ENCODE results near the gene ADAM10.

Gene ADAM10

GRCh38 chr15:58775402-58775801, 25.9 kb upstream of the ADAM10 start:
- no peak overlapping the region for H3K18ac ChIP-seq (ENCODE audit: low read length)
- H3K4me1 ChIP-seq (ENCODE audit: control insufficient read depth in 1 of 2, insufficient read depth in 2 of 2, low read length in 2 of 2): peaks cover 2 to 3% of the 10 kb centered on the region in 2 experiments
- H4K8ac ChIP-seq (ENCODE audit: low read depth, low read length): no peak overlapping the region
- H3K79me2 ChIP-seq (ENCODE audit: control insufficient read depth, insufficient read depth, low read length, poor library complexity): peaks cover 8% of the 10 kb centered on the region
- H2BK12ac ChIP-seq (ENCODE audit: low read length): no peak overlapping the region
- H2BK5ac ChIP-seq (ENCODE audit: low read depth, low read length, poor library complexity): no peak overlapping the region
- no peak for DNase-seq
- no peak overlapping the region for H3K27ac ChIP-seq (ENCODE audit: low read depth, low read length)
- H3K79me1 ChIP-seq (ENCODE audit: low read length): peaks cover 8% of the 10 kb centered on the region
- no peak overlapping the region for H3K23ac ChIP-seq (ENCODE audit: low read length)
- H3K36me3 ChIP-seq (ENCODE audit: control insufficient read depth in 1 of 2, insufficient read depth in 2 of 2, low read length in 2 of 2): no peaks in the 10 kb centered on the region
- H3K4me2 ChIP-seq (ENCODE audit: low read length): no peak overlapping the region
- no peak overlapping the region for H2AK5ac ChIP-seq (ENCODE audit: low read length)
- no peaks in the 10 kb centered on the region for H3K9me3 ChIP-seq (ENCODE audit: insufficient read depth, low read depth, low read length)
- no peak overlapping the region for H4K12ac ChIP-seq (ENCODE audit: low read depth, low read length)
- no peak overlapping the region for H3K9ac ChIP-seq (ENCODE audit: low read length)
- WGBS (ENCODE audit: extremely low coverage, insufficient coverage, insufficient read length): no CpG with 5 or more reads among the region's 3 CpGs
- no peaks in the 10 kb centered on the region for H3K27me3 ChIP-seq (ENCODE audit: insufficient read depth, low read length)
- no peak overlapping the region for H4K91ac ChIP-seq (ENCODE audit: low read depth, low read length)
- H2BK120ac ChIP-seq (ENCODE audit: insufficient read depth, low read length, poor library complexity): no peak overlapping the region
- no peak overlapping the region for H3K4me3 ChIP-seq (ENCODE audit: low read depth, low read length)
- H2AFZ ChIP-seq (ENCODE audit: insufficient read depth, low read length, poor library complexity): no peak overlapping the region
- H3K14ac ChIP-seq (ENCODE audit: low read length): no peak overlapping the region
- no peak overlapping the region for H3K4ac ChIP-seq (ENCODE audit: low read depth, low read length)

GRCh38 chr15:58773024-58773423, 23.5 kb upstream of the ADAM10 start:
- H3K4me1 ChIP-seq (ENCODE audit: control insufficient read depth in 1 of 2, insufficient read depth in 2 of 2, low read length in 2 of 2): peaks cover 2 to 4% of the 10 kb centered on the region in 2 experiments
- no peaks in the 10 kb centered on the region for H3K27me3 ChIP-seq (ENCODE audit: insufficient read depth, low read length)
- H2BK5ac ChIP-seq (ENCODE audit: low read depth, low read length, poor library complexity): no peak overlapping the region
- no peaks in the 10 kb centered on the region for H3K9me3 ChIP-seq (ENCODE audit: insufficient read depth, low read depth, low read length)
- no CpG with 5 or more reads among the region's 4 CpGs for WGBS (ENCODE audit: extremely low coverage, insufficient coverage, insufficient read length)
- peaks cover 8% of the 10 kb centered on the region for H3K79me2 ChIP-seq (ENCODE audit: control insufficient read depth, insufficient read depth, low read length, poor library complexity)
- no peak for DNase-seq
- H2BK120ac ChIP-seq (ENCODE audit: insufficient read depth, low read length, poor library complexity): no peak overlapping the region
- H3K23ac ChIP-seq (ENCODE audit: low read length): no peak overlapping the region
- no peak overlapping the region for H2AFZ ChIP-seq (ENCODE audit: insufficient read depth, low read length, poor library complexity)
- no peak overlapping the region for H3K4me3 ChIP-seq (ENCODE audit: low read depth, low read length)
- no peak overlapping the region for H4K8ac ChIP-seq (ENCODE audit: low read depth, low read length)
- no peak overlapping the region for H2BK12ac ChIP-seq (ENCODE audit: low read length)
- H3K9ac ChIP-seq (ENCODE audit: low read length): no peak overlapping the region
- H3K27ac ChIP-seq (ENCODE audit: low read depth, low read length): no peak overlapping the region
- no peak overlapping the region for H4K12ac ChIP-seq (ENCODE audit: low read depth, low read length)
- H3K36me3 ChIP-seq (ENCODE audit: control insufficient read depth in 1 of 2, insufficient read depth in 2 of 2, low read length in 2 of 2): no peaks in the 10 kb centered on the region
- H3K14ac ChIP-seq (ENCODE audit: low read length): no peak overlapping the region
- no peak overlapping the region for H2AK5ac ChIP-seq (ENCODE audit: low read length)
- peaks cover 8% of the 10 kb centered on the region for H3K79me1 ChIP-seq (ENCODE audit: low read length)
- no peak overlapping the region for H3K4me2 ChIP-seq (ENCODE audit: low read length)
- H3K4ac ChIP-seq (ENCODE audit: low read depth, low read length): peak overlapping the region; percentile 50
- H4K91ac ChIP-seq (ENCODE audit: low read depth, low read length): no peak overlapping the region
- H3K18ac ChIP-seq (ENCODE audit: low read length): no peak overlapping the region

- Histone ChIP-seq H3K9ac (ENCODE audit: low read length) (peak overlapping the region; percentile 86), H4K91ac (ENCODE audit: low read depth, low read length) (peak overlapping the region; percentile 96), H3K27ac (ENCODE audit: low read depth, low read length) (peak overlapping the region; percentile 96), H3K18ac (ENCODE audit: low read length) (peak overlapping the region; percentile 97), H2AK5ac (ENCODE audit: low read length) (no peak overlapping the region), H2BK120ac (ENCODE audit: insufficient read depth, low read length, poor library complexity) (peak overlapping the region; percentile 93), H3K14ac (ENCODE audit: low read length) (peak overlapping the region; percentile 99), H3K27me3 (ENCODE audit: insufficient read depth, low read length) (no peaks in the 10 kb centered on the region), H4K12ac (ENCODE audit: low read depth, low read length) (peak overlapping the region; percentile 97), H2BK5ac (ENCODE audit: low read depth, low read length, poor library complexity) (peak overlapping the region; percentile 95), H3K4me3 (ENCODE audit: low read depth, low read length) (peak overlapping the region; percentile 94), H2AFZ (ENCODE audit: insufficient read depth, low read length, poor library complexity) (peak overlapping the region; percentile 98), H3K23ac (ENCODE audit: low read length) (no peak overlapping the region), H3K9me3 (ENCODE audit: insufficient read depth, low read depth, low read length) (no peaks in the 10 kb centered on the region), H3K4ac (ENCODE audit: low read depth, low read length) (peak overlapping the region; percentile 83), H3K36me3 (ENCODE audit: control insufficient read depth in 1 of 2, insufficient read depth in 2 of 2, low read length in 2 of 2) (no peaks in the 10 kb centered on the region), H3K4me2 (ENCODE audit: low read length) (peak overlapping the region; percentile 66), H2BK12ac (ENCODE audit: low read length) (peak overlapping the region; percentile 51), H4K8ac (ENCODE audit: low read depth, low read length) (peak overlapping the region; percentile 98), H3K4me1 (ENCODE audit: control insufficient read depth in 1 of 2, insufficient read depth in 2 of 2, low read length in 2 of 2) (peaks cover 2 to 4% of the 10 kb centered on the region in 2 experiments), H3K79me1 (ENCODE audit: low read length) (peaks cover 8% of the 10 kb centered on the region), H3K79me2 (ENCODE audit: control insufficient read depth, insufficient read depth, low read length, poor library complexity) (peaks cover 8% of the 10 kb centered on the region)
- DNase-seq: peak; percentile 44 to 62
- no CpG with 5 or more reads among the region's 40 CpGs for WGBS (ENCODE audit: extremely low coverage, insufficient coverage, insufficient read length)
Observed at GRCh38 chr15:58771621-58772250, 22.2 kb upstream of the ADAM10 start.

GRCh38 chr15:58770857-58771620, 21.5 kb upstream of the ADAM10 start, which contains the start of gene MINDY2:
Gene MINDY2, plus strand, starts transcription at chr15:58771302. Its CDS starts 94 bp downstream, at chr15:58771396.
- Histone ChIP-seq H3K79me1 (ENCODE audit: low read length) (peaks cover 8% of the 10 kb centered on the region), H3K14ac (ENCODE audit: low read length) (peak within 1 kb of the TSS; percentile 99), H3K23ac (ENCODE audit: low read length) (no peak within 1 kb of the TSS), H4K8ac (ENCODE audit: low read depth, low read length) (peak within 1 kb of the TSS; percentile 98), H3K79me2 (ENCODE audit: control insufficient read depth, insufficient read depth, low read length, poor library complexity) (peaks cover 8% of the 10 kb centered on the region), H2AK5ac (ENCODE audit: low read length) (peak within 1 kb of the TSS; percentile 24), H3K27me3 (ENCODE audit: insufficient read depth, low read length) (no peaks in the 10 kb centered on the region), H3K27ac (ENCODE audit: low read depth, low read length) (peak within 1 kb of the TSS; percentile 96), H4K12ac (ENCODE audit: low read depth, low read length) (peak within 1 kb of the TSS; percentile 97), H2AFZ (ENCODE audit: insufficient read depth, low read length, poor library complexity) (peak within 1 kb of the TSS; percentile 98), H3K9me3 (ENCODE audit: insufficient read depth, low read depth, low read length) (no peaks in the 10 kb centered on the region), H3K4me1 (ENCODE audit: control insufficient read depth in 1 of 2, insufficient read depth in 2 of 2, low read length in 2 of 2) (peaks cover 2 to 4% of the 10 kb centered on the region in 2 experiments), H2BK12ac (ENCODE audit: low read length) (peak within 1 kb of the TSS; percentile 51), H3K4me3 (ENCODE audit: low read depth, low read length) (peak within 1 kb of the TSS; percentile 94), H3K18ac (ENCODE audit: low read length) (peak within 1 kb of the TSS; percentile 97), H3K4ac (ENCODE audit: low read depth, low read length) (peak within 1 kb of the TSS; percentile 83), H3K36me3 (ENCODE audit: control insufficient read depth in 1 of 2, insufficient read depth in 2 of 2, low read length in 2 of 2) (no peaks in the 10 kb centered on the region), H3K4me2 (ENCODE audit: low read length) (peak within 1 kb of the TSS; percentile 66), H3K9ac (ENCODE audit: low read length) (peak within 1 kb of the TSS; percentile 86), H2BK120ac (ENCODE audit: insufficient read depth, low read length, poor library complexity) (peak within 1 kb of the TSS; percentile 93), H2BK5ac (ENCODE audit: low read depth, low read length, poor library complexity) (peak within 1 kb of the TSS; percentile 95), H4K91ac (ENCODE audit: low read depth, low read length) (peak within 1 kb of the TSS; percentile 96)
- DNase-seq: peak; percentile 99 to 100
- no CpG with 5 or more reads among the region's 75 CpGs for WGBS (ENCODE audit: extremely low coverage, insufficient coverage, insufficient read length)

Data from trophoblast cell (in vitro differentiated cells and primary cell).